GM12892 (cell line): ENCODE data around the gene COX6B2.

Experiments used
- POLR2A ChIP-seq: IDR thresholded peaks from 2 replicates; pipeline ENCODE4 v1.6.1; 2011; ENCODE audit warnings: low read depth, low read length, control low read depth
- POLR2AphosphoS5 ChIP-seq: IDR thresholded peaks from 2 replicates; pipeline ENCODE4 v1.6.1; 2011; ENCODE audit warnings: low read depth, low read length, control low read depth
- TAF1 ChIP-seq: IDR thresholded peaks from 2 replicates; pipeline ENCODE4 v1.6.1; 2011; ENCODE audit warnings: low read depth, mild to moderate bottlenecking, control low read depth, low read length, borderline replicate concordance

- TF ChIP-seq POLR2AphosphoS5 (no peak), POLR2A (no peak), TAF1 (no peak)
These were observed 44.0 kb downstream of the COX6B2 start for GRCh38 chr19:55310498-55310897.
